PFSK-1 (cell line): Measurements from ENCODE around the gene KRTAP10-1.

Experiments used
- FOXP2 ChIP-seq: optimal IDR thresholded peaks from 2 replicates; pipeline ENCODE3; 2011; ENCODE audit warnings: borderline replicate concordance, control low read depth, inconsistent platforms; ENCODE audit not compliant: insufficient read depth; ENCODE audit errors: extremely low read length, extremely low read depth
- POLR2AphosphoS5 ChIP-seq: IDR thresholded peaks from 2 replicates; pipeline ENCODE4 v1.6.1; 2012; ENCODE audit warnings: low read depth, mild to moderate bottlenecking, control low read depth, low read length, moderate library complexity
- REST ChIP-seq, 2 experiments: IDR thresholded peaks; 2 replicates each; pipeline versions ENCODE4 v1.6.1 to v1.8.0; 2011 to 2012; ENCODE audit warnings: low read depth in 2 of 2, low read length in 2 of 2, control low read depth in 1 of 2, inconsistent platforms in 1 of 2, mild to moderate bottlenecking in 1 of 2, moderate library complexity in 1 of 2; ENCODE audit not compliant: insufficient read depth in 1 of 2
- SIN3A ChIP-seq: IDR thresholded peaks from 2 replicates; pipeline ENCODE4 v1.6.1; 2012; ENCODE audit warnings: mild to moderate bottlenecking, low read length, moderate library complexity, borderline replicate concordance; ENCODE audit not compliant: insufficient read depth
- TAF1 ChIP-seq: IDR thresholded peaks from 2 replicates; pipeline ENCODE4 v1.6.1; 2012; ENCODE audit warnings: low read length, control low read depth, borderline replicate concordance; ENCODE audit not compliant: insufficient read depth

KRTAP10-1 gene

GRCh38 chr21:44503901-44504399 is 36.0 kb downstream of the KRTAP10-1 start:
- TF ChIP-seq TAF1 (no peak), SIN3A (no peak), REST (IDR thresholded peaks at IDR 0.05; ENCODE audit: insufficient read depth in 1 of 2, low read depth in 2 of 2, low read length in 2 of 2) (no peak)

- TF ChIP-seq POLR2AphosphoS5 = no peak
- no peak for TF ChIP-seq FOXP2
- no peak for TF ChIP-seq SIN3A
- no peak for TF ChIP-seq TAF1
- no peak for TF ChIP-seq REST (IDR thresholded peaks at IDR 0.05; ENCODE audit: insufficient read depth in 1 of 2, low read depth in 2 of 2, low read length in 2 of 2)
Measured at GRCh38 chr21:44502171-44502958, 37.6 kb downstream of the KRTAP10-1 start.

GRCh38 chr21:44500111-44500510 is 39.9 kb downstream of the KRTAP10-1 start:
- TF ChIP-seq SIN3A (no peak), FOXP2 (no peak), POLR2AphosphoS5 (no peak), TAF1 (no peak), REST (IDR thresholded peaks at IDR 0.05; ENCODE audit: insufficient read depth in 1 of 2, low read depth in 2 of 2, low read length in 2 of 2) (no peak)

- no peak for TF ChIP-seq TAF1
- TF ChIP-seq REST (IDR thresholded peaks at IDR 0.05; ENCODE audit: insufficient read depth in 1 of 2, low read depth in 2 of 2, low read length in 2 of 2) = peak in 1 of 2 experiments; percentile 67; a peak in 1 of 4 replicates
Measured at GRCh38 chr21:44499631-44500030, 40.4 kb downstream of the KRTAP10-1 start.

- TF ChIP-seq POLR2AphosphoS5 (no peak), TAF1 (no peak), REST (IDR thresholded peaks at IDR 0.05; ENCODE audit: insufficient read depth in 1 of 2, low read depth in 2 of 2, low read length in 2 of 2) (no peak), FOXP2 (no peak), SIN3A (no peak)
Measured at GRCh38 chr21:44499211-44499560, 40.8 kb downstream of the KRTAP10-1 start.
